ENCODE data around the gene NFIX.

Gene NFIX

GRCh38 chr19:13078897-13079541 lies 83.7 kb downstream of the NFIX start:
- no peak for DNase-seq

GRCh38 chr19:13079542-13079986 lies 84.3 kb downstream of the NFIX start:
- DNase-seq, result no peak

- no peak for DNase-seq
These were observed 87.1 kb downstream of the NFIX start for GRCh38 chr19:13082192-13083007.

GRCh38 chr19:13083008-13083404 lies 87.7 kb downstream of the NFIX start:
- DNase-seq, result no peak

- no peak for DNase-seq
These were observed 88.4 kb downstream of the NFIX start for GRCh38 chr19:13083627-13084026.

- DNase-seq, result no peak
These were observed 90.4 kb downstream of the NFIX start for GRCh38 chr19:13085666-13086065.

GRCh38 chr19:13086341-13086740 lies 91.1 kb downstream of the NFIX start:
- DNase-seq, result no peak

- DNase-seq, result no peak
These were observed 92.0 kb downstream of the NFIX start for GRCh38 chr19:13087295-13087694.

GRCh38 chr19:13087795-13088537 lies 92.7 kb downstream of the NFIX start:
- DNase-seq, result no peak

GRCh38 chr19:13089139-13089856 lies 94.0 kb downstream of the NFIX start:
- DNase-seq, result peak; percentile 38

- no peak for DNase-seq
These were observed 94.7 kb downstream of the NFIX start for GRCh38 chr19:13089857-13090507.

GRCh38 chr19:13090511-13091231 lies 95.4 kb downstream of the NFIX start:
- no peak for DNase-seq

- no peak for DNase-seq
These were observed 96.3 kb downstream of the NFIX start for GRCh38 chr19:13091400-13092157.

GRCh38 chr19:13092158-13092543 lies 96.9 kb downstream of the NFIX start:
- DNase-seq, result no peak

- DNase-seq, result no peak
These were observed 97.4 kb downstream of the NFIX start for GRCh38 chr19:13092606-13093235.

GRCh38 chr19:13093407-13094105 lies 98.3 kb downstream of the NFIX start:
- peak; percentile 72 for DNase-seq

- no peak for DNase-seq
These were observed 98.8 kb downstream of the NFIX start for GRCh38 chr19:13094106-13094504.

- no peak for DNase-seq
These were observed 99.6 kb downstream of the NFIX start for GRCh38 chr19:13094771-13095392.

- DNase-seq, result no peak
These were observed 100.1 kb downstream of the NFIX start for GRCh38 chr19:13095393-13095784.
